NCI-H2196 treated with DMSO at 0.1 percent for 48 hours (cell line): ENCODE measurements around the gene GPR78.

Experiments used
- DNase-seq: peaks from one replicate; lab custom pipeline; 2025; ENCODE audit not compliant: unreplicated experiment; lab: John Stamatoyannopoulos, UW

Gene GPR78

GRCh38 chr4:8585721-8586212 lies 5.6 kb downstream of the GPR78 start:
- no peak for DNase-seq

- no peak for DNase-seq
These were observed 6.1 kb downstream of the GPR78 start for GRCh38 chr4:8586246-8586645.

DNA sequence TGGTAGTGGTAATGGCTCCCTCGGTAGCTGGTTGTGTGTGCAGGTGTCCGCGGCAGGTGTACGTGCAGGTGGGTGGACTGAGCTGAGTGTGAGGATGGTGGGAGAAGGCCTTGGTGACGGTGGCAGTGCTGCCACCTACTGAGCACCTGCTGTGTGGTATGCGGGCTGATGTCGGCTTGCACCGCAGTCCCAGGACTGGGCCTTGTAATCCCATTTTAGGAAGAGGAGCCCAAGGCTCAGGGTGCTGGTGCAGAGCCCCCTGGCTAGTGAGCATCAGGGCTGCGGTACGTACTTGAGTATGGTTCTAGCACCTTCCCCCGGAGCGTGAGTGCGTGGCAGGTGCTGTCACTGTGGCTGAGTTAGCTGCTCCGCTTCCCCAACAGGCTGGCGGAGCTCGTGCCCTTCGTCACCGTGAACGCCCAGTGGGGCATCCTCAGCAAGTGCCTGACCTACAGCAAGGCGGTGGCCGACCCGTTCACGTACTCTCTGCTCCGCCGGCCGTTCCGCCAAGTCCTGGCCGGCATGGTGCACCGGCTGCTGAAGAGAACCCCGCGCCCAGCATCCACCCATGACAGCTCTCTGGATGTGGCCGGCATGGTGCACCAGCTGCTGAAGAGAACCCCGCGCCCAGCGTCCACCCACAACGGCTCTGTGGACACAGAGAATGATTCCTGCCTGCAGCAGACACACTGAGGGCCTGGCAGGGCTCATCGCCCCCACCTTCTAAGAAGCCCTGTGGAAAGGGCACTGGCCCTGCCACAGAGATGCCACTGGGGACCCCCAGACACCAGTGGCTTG lies 6.7 kb downstream of the GPR78 start:
- no peak for DNase-seq

GRCh38 chr4:8587469-8588195 lies 7.4 kb downstream of the GPR78 start:
- no peak for DNase-seq

GRCh38 chr4:8588196-8588470 lies 7.9 kb downstream of the GPR78 start:
- no peak for DNase-seq

- no peak for DNase-seq
These were observed 9.1 kb downstream of the GPR78 start for GRCh38 chr4:8589336-8589735.

DNA sequence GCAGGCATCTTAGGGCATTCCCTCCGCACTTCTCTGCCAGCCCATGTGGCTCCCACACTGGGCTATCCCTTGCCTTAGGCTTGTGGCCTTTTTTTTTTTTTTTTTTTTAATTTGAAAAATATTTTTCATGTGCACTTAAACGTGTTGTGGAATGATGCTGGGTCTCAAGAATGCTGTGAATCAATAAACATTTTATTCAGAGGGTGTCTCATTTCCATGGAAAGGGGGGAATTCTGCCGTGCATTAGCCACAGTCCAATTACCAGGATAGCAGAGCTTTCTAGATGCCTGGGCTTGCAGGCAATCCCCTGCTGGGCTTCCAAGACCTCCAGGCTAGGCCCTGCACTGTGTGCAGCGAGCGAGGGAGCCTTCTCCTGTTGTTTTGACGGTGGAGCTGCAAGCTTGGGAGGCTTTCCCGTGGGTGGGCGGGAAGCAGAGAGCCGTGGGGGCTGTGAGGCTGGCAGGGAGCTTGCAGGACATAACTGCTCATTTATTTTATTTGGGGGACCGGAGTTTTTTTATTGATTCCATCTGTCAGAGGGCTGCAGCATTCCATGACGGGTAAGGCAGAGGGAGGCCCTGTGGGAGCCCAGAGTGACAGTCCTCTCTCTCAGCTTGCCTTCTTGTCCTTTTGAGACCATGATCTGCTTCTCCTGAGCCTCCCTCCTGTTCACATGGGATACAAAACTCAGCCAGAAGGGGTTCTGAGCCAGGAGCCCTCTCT lies 9.8 kb downstream of the GPR78 start:
- DNase-seq, result no peak

DNA sequence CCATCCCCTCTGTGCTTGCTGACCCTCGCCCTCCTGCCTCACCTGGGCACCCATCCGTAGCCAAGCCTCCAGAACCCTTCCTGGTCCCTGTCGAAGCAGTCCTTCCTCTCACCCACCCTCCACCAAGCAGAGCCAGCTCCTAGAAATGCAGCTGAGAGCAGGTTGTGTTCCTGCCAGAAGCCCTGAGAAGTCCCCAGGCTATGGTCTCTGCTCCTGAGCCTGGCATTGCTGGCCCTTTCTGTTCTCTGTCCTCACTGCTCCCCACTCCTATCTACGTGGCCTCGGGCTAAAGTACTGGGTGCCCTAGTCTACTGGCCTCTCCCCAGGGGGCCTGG lies 10.3 kb downstream of the GPR78 start:
- no peak for DNase-seq

GRCh38 chr4:8591114-8591513 lies 10.9 kb downstream of the GPR78 start:
- no peak for DNase-seq

GRCh38 chr4:8591626-8592365 lies 11.6 kb downstream of the GPR78 start:
- DNase-seq, result no peak

DNA sequence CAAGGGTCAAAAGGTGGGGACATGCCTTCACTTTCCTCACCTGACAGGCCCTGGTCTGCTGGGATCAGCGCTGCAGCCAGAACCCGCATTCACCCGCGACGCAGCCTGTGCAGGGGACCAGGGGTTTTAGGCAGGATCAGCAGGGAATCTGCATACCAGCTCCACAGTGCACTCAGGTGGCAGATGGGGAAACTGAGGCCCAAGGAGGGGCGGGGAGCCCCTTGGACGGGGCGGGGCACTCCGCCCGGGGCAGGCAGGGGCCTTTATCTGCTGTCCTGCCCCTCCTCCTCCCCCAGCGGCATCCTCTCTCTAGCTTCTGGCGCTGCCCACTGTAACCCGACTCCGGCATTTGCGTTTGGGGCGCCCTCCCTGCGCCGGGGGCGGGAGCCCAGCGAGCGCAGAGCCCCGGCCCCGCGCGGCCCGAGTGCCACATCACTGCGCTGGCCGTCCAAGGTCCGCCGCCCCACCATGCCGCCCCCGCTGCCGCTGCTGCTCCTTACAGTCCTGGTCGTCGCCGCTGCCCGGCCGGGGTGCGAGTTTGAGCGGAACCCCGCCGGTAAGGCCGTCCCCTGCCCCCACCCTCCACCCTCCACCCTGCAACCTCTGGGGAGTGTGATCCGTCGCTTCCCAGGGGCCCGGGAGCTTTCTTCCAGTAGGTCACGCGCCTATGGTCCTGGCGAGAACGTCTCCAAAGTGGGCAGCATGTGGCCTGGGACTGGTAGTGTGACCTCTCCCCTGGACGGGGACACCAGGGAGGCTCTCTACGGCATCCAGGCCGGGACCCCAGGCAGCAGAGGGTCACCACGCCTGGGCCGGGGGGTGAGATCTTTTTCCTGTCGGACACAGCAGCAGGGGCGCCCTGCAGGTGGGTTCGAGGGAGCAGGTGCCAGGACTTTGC lies 12.4 kb downstream of the GPR78 start, which contains the start of gene CPZ:
CPZ (plus strand) TSS at position 400 of the 898 bp plus-strand sequence; CDS start at position 469, 69 bp downstream.
- DNase-seq, result no peak

GRCh38 chr4:8593264-8594096 lies 13.3 kb downstream of the GPR78 start:
- DNase-seq, result no peak

DNA sequence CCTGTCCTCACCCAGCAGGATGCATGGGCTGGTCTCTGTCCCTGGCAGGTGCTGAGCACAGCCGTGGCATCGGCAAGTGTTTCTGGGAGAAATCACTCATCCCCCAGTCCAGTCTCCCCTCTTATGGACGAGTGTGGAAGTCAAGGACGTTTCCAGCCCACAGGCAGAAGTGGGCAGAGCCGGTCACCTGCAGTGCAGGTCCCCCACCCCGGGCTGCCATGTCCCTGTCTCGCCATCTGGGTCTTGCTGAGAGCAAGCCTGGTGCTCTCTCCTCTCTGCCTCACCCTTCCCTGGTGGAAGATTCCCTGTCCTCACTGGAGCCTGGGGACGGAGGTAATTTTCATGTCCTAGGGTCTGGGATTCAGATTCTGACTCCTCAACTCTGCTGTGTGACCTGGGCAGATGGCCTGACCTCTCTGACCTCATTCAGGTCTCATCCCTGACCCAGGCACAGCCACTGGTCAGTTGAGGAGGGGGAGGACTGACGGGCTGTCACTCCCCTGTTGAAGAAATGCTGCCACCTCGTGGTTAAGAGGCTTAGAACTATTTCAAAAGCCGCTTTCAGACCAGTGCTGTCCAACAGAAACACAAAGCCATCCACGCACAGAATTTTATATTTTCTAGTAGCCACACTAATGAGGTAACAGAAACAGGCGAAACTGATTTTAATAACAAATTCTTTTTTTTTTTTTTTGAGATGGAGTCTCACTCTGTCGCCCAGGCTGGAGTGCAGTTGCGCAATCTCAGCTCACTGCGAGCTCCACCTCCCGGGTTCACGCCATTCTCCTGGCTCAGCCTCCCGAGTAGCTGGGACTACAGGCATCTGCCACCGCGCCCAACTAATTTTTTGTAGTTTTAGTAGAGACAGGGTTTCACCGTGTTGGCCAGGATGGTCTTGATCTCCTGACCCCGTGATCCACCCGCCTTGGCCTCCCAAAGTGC lies 14.2 kb downstream of the GPR78 start:
- peak; percentile 53 for DNase-seq

DNA sequence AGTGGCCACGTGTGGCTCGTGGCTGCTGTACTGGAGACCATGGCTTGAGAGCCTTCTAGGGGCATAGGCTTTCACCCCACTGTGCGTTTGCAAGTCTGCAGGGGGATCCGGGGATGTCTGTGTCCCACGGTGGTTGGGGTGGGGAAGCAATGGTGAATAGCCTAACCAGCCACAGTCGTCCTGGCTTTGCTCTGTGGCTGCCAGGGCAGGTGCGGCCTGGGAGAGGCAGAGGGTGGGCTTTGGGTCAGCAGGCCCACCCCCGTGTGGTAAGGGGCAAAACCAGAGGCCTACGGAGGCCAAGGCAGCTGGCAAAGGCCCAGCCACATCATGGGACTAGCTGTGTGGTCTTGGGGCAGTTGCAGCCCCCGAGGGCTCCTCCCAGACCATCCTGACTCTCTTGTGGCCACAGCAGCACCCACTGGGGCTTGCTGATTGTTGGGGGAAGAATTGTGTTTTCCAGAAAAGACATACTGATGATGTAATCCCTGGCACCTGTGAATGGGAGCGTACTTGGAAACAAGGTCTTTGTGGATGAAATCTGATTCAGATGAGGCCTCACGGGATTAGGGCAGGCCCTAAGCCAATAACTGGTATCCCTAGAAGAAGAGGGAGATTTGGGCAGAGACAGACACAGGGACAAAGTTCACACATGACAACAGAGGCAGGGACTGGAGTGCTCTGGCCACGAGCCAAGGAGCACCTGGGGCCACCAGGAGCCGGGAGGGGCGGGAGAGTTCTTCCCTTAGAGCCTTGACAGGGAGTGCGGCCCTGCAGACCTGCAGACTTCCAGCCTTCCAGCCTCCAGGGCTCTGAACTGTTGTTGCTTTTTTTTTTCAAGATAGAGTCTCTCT lies 15.3 kb downstream of the GPR78 start:
- DNase-seq, result no peak

- DNase-seq, result no peak
These were observed 16.7 kb downstream of the GPR78 start for GRCh38 chr4:8596891-8597290.

DNA sequence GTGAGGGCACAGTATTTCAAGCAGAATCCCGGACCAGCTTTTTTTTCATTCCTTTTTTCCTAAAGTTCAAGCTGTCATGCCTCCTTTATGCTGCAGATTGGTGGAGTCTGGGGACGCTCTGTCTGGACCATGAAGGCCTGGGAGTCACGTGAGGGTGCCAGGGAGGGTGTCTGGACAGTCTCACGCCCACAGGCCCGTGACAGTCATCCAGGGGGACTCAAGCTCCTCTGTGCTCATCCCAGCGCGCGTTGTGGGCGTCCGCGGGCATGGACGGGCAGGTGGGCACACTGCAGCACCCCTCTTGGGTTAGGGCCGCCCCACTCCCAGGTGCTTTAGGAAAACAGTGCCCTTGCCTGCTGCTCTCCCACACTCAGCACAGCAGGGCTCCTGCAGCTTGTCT lies 17.1 kb downstream of the GPR78 start:
- no peak for DNase-seq

DNA sequence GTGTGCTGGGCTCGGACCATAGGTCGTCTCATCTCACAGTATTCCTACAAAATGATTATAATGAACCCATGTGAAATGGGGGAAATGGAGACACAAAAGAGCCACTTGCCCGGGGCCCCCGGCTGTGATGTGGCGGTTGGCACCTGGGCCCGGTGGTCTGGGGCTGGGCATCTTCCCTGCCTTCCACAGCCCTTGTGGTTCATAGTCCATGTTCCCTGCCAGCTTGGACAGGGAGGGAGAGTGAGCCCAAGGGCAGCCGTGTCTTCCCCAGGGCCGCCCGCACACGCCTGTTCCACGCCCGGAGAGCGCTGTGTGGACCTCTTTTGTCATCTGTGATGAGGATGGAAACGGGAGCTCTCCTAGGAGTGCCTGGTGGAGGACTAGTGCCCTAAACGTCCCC lies 17.6 kb downstream of the GPR78 start:
- DNase-seq, result no peak
